PFSK-1 (cell line): Measurements from ENCODE around the gene LRCH3.

ENCODE experiments used
- FOXP2 ChIP-seq: optimal IDR thresholded peaks from 2 replicates; pipeline ENCODE3; 2011; ENCODE audit warnings: borderline replicate concordance, control low read depth, inconsistent platforms; ENCODE audit not compliant: insufficient read depth; ENCODE audit errors: extremely low read length, extremely low read depth
- POLR2AphosphoS5 ChIP-seq: IDR thresholded peaks from 2 replicates; pipeline ENCODE4 v1.6.1; 2012; ENCODE audit warnings: low read depth, mild to moderate bottlenecking, control low read depth, low read length, moderate library complexity
- SIN3A ChIP-seq: IDR thresholded peaks from 2 replicates; pipeline ENCODE4 v1.6.1; 2012; ENCODE audit warnings: mild to moderate bottlenecking, low read length, moderate library complexity, borderline replicate concordance; ENCODE audit not compliant: insufficient read depth
- TAF1 ChIP-seq: IDR thresholded peaks from 2 replicates; pipeline ENCODE4 v1.6.1; 2012; ENCODE audit warnings: low read length, control low read depth, borderline replicate concordance; ENCODE audit not compliant: insufficient read depth
- TF ChIP-seq, protein P1 (sequence below), 2 experiments: IDR thresholded peaks; 2 replicates each; pipeline versions ENCODE4 v1.6.1 to v1.8.0; 2011 to 2012; ENCODE audit warnings: low read depth in 2 of 2, low read length in 2 of 2, control low read depth in 1 of 2, inconsistent platforms in 1 of 2, mild to moderate bottlenecking in 1 of 2, moderate library complexity in 1 of 2; ENCODE audit not compliant: insufficient read depth in 1 of 2

The LRCH3 gene

DNA sequence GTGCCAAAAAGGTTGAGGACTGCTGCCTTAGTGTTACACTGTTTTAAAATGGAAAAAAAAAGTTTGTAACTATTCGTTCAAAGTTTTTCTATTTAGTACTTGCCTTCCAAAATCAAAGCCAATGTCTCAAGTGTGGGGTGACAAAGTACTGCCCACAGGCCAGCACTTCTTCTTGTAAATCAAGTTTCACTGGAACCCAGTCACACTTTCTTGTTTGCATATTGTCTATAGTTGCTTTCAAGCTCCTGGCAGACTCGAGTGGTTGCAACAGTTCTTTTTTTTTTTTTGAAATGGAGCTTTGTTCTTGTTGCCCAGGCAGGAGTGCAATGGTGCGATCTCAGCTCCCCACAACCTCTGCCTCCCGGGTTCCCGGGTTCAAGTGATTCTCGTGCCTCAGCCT is 83.6 kb downstream of the LRCH3 start:
- TF ChIP-seq SIN3A (no peak), TAF1 (no peak), POLR2AphosphoS5 (no peak), FOXP2 (no peak)
- TF ChIP-seq, protein P1, sequence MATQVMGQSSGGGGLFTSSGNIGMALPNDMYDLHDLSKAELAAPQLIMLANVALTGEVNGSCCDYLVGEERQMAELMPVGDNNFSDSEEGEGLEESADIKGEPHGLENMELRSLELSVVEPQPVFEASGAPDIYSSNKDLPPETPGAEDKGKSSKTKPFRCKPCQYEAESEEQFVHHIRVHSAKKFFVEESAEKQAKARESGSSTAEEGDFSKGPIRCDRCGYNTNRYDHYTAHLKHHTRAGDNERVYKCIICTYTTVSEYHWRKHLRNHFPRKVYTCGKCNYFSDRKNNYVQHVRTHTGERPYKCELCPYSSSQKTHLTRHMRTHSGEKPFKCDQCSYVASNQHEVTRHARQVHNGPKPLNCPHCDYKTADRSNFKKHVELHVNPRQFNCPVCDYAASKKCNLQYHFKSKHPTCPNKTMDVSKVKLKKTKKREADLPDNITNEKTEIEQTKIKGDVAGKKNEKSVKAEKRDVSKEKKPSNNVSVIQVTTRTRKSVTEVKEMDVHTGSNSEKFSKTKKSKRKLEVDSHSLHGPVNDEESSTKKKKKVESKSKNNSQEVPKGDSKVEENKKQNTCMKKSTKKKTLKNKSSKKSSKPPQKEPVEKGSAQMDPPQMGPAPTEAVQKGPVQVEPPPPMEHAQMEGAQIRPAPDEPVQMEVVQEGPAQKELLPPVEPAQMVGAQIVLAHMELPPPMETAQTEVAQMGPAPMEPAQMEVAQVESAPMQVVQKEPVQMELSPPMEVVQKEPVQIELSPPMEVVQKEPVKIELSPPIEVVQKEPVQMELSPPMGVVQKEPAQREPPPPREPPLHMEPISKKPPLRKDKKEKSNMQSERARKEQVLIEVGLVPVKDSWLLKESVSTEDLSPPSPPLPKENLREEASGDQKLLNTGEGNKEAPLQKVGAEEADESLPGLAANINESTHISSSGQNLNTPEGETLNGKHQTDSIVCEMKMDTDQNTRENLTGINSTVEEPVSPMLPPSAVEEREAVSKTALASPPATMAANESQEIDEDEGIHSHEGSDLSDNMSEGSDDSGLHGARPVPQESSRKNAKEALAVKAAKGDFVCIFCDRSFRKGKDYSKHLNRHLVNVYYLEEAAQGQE (IDR thresholded peaks at IDR 0.05; ENCODE audit: insufficient read depth in 1 of 2, low read depth in 2 of 2, low read length in 2 of 2), result no peak

DNA sequence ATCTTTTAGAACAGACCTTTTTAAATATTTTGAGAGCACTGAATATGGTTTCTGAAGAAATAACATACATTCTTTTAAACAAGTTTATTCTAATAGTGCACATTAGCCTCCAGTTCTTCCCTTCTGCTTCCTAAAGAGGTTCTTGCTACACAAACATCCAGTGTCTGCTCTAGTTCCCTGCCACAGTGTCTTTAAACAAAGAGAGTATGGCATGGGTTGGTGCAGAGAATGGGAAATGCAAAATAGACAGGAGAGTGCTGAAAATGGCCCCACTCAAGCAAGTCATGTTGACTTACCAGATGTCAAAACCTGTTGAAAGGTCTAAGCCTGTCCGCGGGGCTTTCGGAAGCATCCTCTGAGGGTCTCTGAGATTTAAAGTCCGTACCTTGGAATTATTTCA is 86.8 kb downstream of the LRCH3 start:
- no peak for TF ChIP-seq TAF1
- no peak for TF ChIP-seq SIN3A
- TF ChIP-seq, protein P1 (IDR thresholded peaks at IDR 0.05; ENCODE audit: insufficient read depth in 1 of 2, low read depth in 2 of 2, low read length in 2 of 2), result no peak
- TF ChIP-seq FOXP2, result no peak
- no peak for TF ChIP-seq POLR2AphosphoS5

DNA sequence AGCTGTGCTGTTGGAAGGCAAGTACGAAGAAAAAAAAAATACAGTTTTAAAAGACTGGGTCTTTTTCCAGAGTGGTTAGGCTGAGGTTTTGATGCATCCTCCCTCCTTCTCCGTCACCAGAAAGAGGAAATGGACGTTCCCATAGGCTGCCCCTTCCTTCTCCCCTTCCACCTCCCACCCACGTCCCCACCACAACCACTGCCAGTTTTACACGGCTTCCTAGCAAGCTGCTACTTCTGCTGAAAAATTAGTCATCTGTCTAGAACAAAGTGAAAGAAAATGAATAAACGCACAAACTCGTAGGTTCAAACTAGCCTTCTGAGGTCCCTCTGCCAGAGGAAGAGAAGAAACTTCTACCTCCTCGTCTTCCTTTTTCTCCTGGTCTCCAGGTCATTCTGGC is 87.4 kb downstream of the LRCH3 start:
- no peak for TF ChIP-seq POLR2AphosphoS5
- TF ChIP-seq TAF1, result no peak
- TF ChIP-seq FOXP2, result no peak
- TF ChIP-seq SIN3A, result no peak
- TF ChIP-seq, protein P1 (IDR thresholded peaks at IDR 0.05; ENCODE audit: insufficient read depth in 1 of 2, low read depth in 2 of 2, low read length in 2 of 2), result no peak

DNA sequence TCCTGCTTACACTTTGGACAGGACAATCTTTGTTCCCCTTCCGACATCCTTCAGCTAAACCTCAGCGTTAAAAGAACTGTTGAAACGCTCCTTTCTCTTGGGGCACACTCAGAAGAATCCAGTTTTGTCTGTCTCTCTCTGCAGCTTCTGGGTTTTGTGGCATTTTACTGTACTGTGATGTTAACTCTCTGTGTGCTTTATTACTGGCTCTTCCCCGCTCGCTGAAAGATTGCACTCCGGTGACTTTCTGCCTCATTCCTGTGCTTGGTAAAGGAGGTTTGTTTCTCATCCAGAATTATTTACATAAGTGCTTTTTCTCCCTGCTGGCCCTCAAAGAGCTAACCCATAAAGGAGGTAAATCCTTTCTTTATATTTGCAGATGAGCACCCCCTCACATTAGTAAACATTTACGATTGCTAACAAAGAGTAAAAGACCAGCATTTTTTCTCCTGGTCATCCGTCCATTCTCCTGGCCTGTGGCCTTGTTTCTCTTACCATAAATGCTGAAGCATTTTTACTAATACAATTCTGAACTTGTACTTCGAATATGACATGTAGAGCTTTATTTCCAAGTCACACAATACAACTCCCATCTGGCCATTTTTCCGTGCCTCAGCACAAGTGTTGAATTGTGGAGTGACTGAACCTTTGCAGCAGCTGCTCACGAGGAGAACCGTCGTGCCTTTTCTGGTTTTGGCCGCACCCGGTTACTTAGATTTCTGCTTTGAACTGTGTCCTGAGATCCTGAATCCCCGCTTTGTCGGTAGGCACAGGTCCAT is 89.6 kb downstream of the LRCH3 start:
- TF ChIP-seq TAF1 (no peak), POLR2AphosphoS5 (no peak), SIN3A (no peak), FOXP2 (no peak)
- TF ChIP-seq, protein P1 (IDR thresholded peaks at IDR 0.05; ENCODE audit: insufficient read depth in 1 of 2, low read depth in 2 of 2, low read length in 2 of 2), result no peak
